Tibial artery (tissue), 4 donors: ENCODE results near the gene FAM171A2.
"Not testable (repeated sequence)": the region's sequence is repeated elsewhere in the genome, so short reads cannot be mapped to it uniquely, and the experiment has no call there.

Experiments used
- DNase-seq, 2 donors: peaks; one replicate each; pipeline ENCODE4 v3.0.0-alpha.2; 2019
- H3K27ac ChIP-seq, 2 donors: fragments of 200-600 bp; sonication (generic) in 1 of 2; 1 replicate in 1 of 2; 2 replicates in 1 of 2; pipeline ENCODE4 v1.5.1; 2018 to 2019; ENCODE audit warnings: mild to moderate bottlenecking in 1 of 2
- H3K27me3 ChIP-seq, 2 donors: fragments of 200-600 bp; sonication (generic) in 1 of 2; one replicate each; pipeline versions ENCODE4 v1.5.1 to v1.6.0; 2016 to 2019
- H3K36me3 ChIP-seq, 3 donors: fragments of 200-600 bp; sonication (generic) in 2 of 3; one replicate each; pipeline ENCODE4 v1.5.1; 2016 to 2019; ENCODE audit warnings: mild to moderate bottlenecking in 2 of 3
- H3K4me1 ChIP-seq, 4 donors: fragments of 200-600 bp; sonication (generic) in 2 of 4; 1 replicate in 3 of 4; 2 replicates in 1 of 4; pipeline ENCODE4 v1.5.1; 2016 to 2019
- H3K4me3 ChIP-seq, 2 donors: fragments of 200-600 bp; sonication (generic) in 1 of 2; 1 replicate in 1 of 2; 2 replicates in 1 of 2; pipeline ENCODE4 v1.5.1; 2018 to 2019; ENCODE audit warnings: mild to moderate bottlenecking in 2 of 2
- H3K9me3 ChIP-seq, 3 donors: fragments of 200-600 bp; sonication (generic) in 1 of 3; one replicate each; pipeline ENCODE4 v1.5.1; 2016 to 2019
- CTCF ChIP-seq, 2 experiments: fragments of 200-600 bp in 1 of 2; fragments of 450-650 bp in 1 of 2; IDR thresholded peaks; one replicate each; pipeline ENCODE4 v1.5.1; 2017 to 2019; ENCODE audit warnings: antibody characterized with exemption in 2 of 2, mild to moderate bottlenecking in 1 of 2, moderate library complexity in 1 of 2
- intact Hi-C: fragments of 100-400 bp; cut with DNase I; formaldehyde crosslinking; loops from one replicate; pipeline ENCODE4 v1.15.0; 2023; ENCODE audit warnings: low total_unique reads

Gene FAM171A2

GRCh38 chr17:44398692-44399691, 35.3 kb upstream of the FAM171A2 start:
- no peak overlapping the region for H3K4me3 ChIP-seq
- DNase-seq, result no peak
- no peaks in the 10 kb centered on the region for H3K27me3 ChIP-seq
- no peak overlapping the region for H3K27ac ChIP-seq
- no peaks in the 10 kb centered on the region for H3K4me1 ChIP-seq
- H3K9me3 ChIP-seq, result no peaks in the 10 kb centered on the region
- intact Hi-C loops, result no loop called here
- H3K36me3 ChIP-seq, result peaks cover 37 to 71% (median 48%) of the 10 kb centered on the region in 3 donors
- TF ChIP-seq CTCF (IDR thresholded peaks at IDR 0.05), result no peak

GRCh38 chr17:44397479-44398440, 34.1 kb upstream of the FAM171A2 start:
- H3K9me3 ChIP-seq, result no peaks in the 10 kb centered on the region
- no peak for TF ChIP-seq CTCF (IDR thresholded peaks at IDR 0.05)
- DNase-seq, result no peak
- no peak overlapping the region for H3K27ac ChIP-seq
- intact Hi-C loops, result no loop called here
- H3K27me3 ChIP-seq, result no peaks in the 10 kb centered on the region
- H3K36me3 ChIP-seq, result peaks cover 37 to 59% (median 46%) of the 10 kb centered on the region in 3 donors
- peaks cover 0 to 4% (median 0%) of the 10 kb centered on the region in 4 donors for H3K4me1 ChIP-seq
- no peak overlapping the region for H3K4me3 ChIP-seq

GRCh38 chr17:44396946-44397345, 33.3 kb upstream of the FAM171A2 start:
- intact Hi-C loops, result no loop called here
- H3K27ac ChIP-seq, result no peak overlapping the region
- no peak for TF ChIP-seq CTCF (IDR thresholded peaks at IDR 0.05)

GRCh38 chr17:44394833-44395232, 31.2 kb upstream of the FAM171A2 start:
- no peak for TF ChIP-seq CTCF (IDR thresholded peaks at IDR 0.05)
- H3K27ac ChIP-seq, result no peak overlapping the region
- DNase-seq, result no peak
- H3K4me3 ChIP-seq, result no peak overlapping the region
- peaks cover 17 to 32% (median 28%) of the 10 kb centered on the region in 3 donors for H3K36me3 ChIP-seq
- peaks cover 0 to 4% (median 0%) of the 10 kb centered on the region in 4 donors for H3K4me1 ChIP-seq
- no peaks in the 10 kb centered on the region for H3K9me3 ChIP-seq
- H3K27me3 ChIP-seq, result no peaks in the 10 kb centered on the region
- intact Hi-C loops, result no loop called here

More at GRCh38 chr17:44396946-44397345, 33.3 kb upstream of the FAM171A2 start:
- Histone ChIP-seq H3K36me3 (peaks cover 37 to 53% (median 46%) of the 10 kb centered on the region in 3 donors), H3K4me3 (no peak overlapping the region), H3K9me3 (no peaks in the 10 kb centered on the region), H3K27me3 (no peaks in the 10 kb centered on the region), H3K4me1 (peaks cover 0 to 4% (median 0%) of the 10 kb centered on the region in 4 donors)
- DNase-seq, result no peak

GRCh38 chr17:44394112-44394511, 30.5 kb upstream of the FAM171A2 start:
- H3K4me1 ChIP-seq, H3K27ac ChIP-seq, H3K4me3 ChIP-seq, DNase-seq, H3K9me3 ChIP-seq, intact Hi-C loops, H3K27me3 ChIP-seq: not testable (repeated sequence)
- peaks cover 12 to 25% (median 21%) of the 10 kb centered on the region in 3 donors for H3K36me3 ChIP-seq
